GM21381 (cell line): Measurements from ENCODE around the gene SAPCD1.
A peak's percentile ranks its signal among the peaks of the same experiment; 100 is the strongest.

Experiments
- ATAC-seq: cut with Tn5 transposase; IDR thresholded peaks from one replicate; pipeline ENCODE4 v1.9.1; 2021; ENCODE audit warnings: mild to moderate bottlenecking, moderate library complexity; ENCODE audit not compliant: unreplicated experiment

SAPCD1 gene

GRCh38 chr6:31728767-31729514 is 33.5 kb upstream of the SAPCD1 start, which contains the start of gene DDAH2:
DDAH2 (minus strand) TSS chr6:31729299; CDS start chr6:31729161, 138 bp downstream.
- peak; percentile 8 for ATAC-seq

- ATAC-seq: peak; percentile 38
Measured at GRCh38 chr6:31729515-31729978, 32.9 kb upstream of the SAPCD1 start.

- ATAC-seq: no peak
Measured at GRCh38 chr6:31729979-31730630, 32.4 kb upstream of the SAPCD1 start.

- no peak for ATAC-seq
Measured at GRCh38 chr6:31730631-31731086, 31.8 kb upstream of the SAPCD1 start.

- no peak for ATAC-seq
Measured at GRCh38 chr6:31732029-31732428, 30.4 kb upstream of the SAPCD1 start.

GRCh38 chr6:31733734-31734133 is 28.7 kb upstream of the SAPCD1 start:
- ATAC-seq: no peak

- no peak for ATAC-seq
Measured at GRCh38 chr6:31734247-31734820, 28.1 kb upstream of the SAPCD1 start.

- ATAC-seq: no peak
Measured at GRCh38 chr6:31734821-31735406, 27.5 kb upstream of the SAPCD1 start.

GRCh38 chr6:31736021-31736767 is 26.3 kb upstream of the SAPCD1 start, which contains the start of gene CLIC1:
CLIC1 (minus strand) TSS chr6:31736530; CDS start chr6:31736300, 230 bp downstream.
- ATAC-seq: no peak

GRCh38 chr6:31736768-31737314 is 25.6 kb upstream of the SAPCD1 start:
- no peak for ATAC-seq

- no peak for ATAC-seq
Measured at GRCh38 chr6:31737315-31737990, 25.0 kb upstream of the SAPCD1 start.

GRCh38 chr6:31737991-31738979 is 24.2 kb upstream of the SAPCD1 start:
- ATAC-seq: no peak

GRCh38 chr6:31739639-31740396 is 22.6 kb upstream of the SAPCD1 start, which contains the start of gene MSH5:
MSH5 (plus strand) TSS chr6:31740005; CDS start chr6:31740467, 462 bp downstream.
- ATAC-seq: peak; percentile 74

GRCh38 chr6:31740397-31741223 is 21.8 kb upstream of the SAPCD1 start:
- no peak for ATAC-seq

- ATAC-seq: no peak
Measured at GRCh38 chr6:31741815-31742214, 20.6 kb upstream of the SAPCD1 start.

- ATAC-seq: no peak
Measured at GRCh38 chr6:31742894-31743293, 19.6 kb upstream of the SAPCD1 start.

GRCh38 chr6:31744422-31744821 is 18.0 kb upstream of the SAPCD1 start:
- no peak for ATAC-seq
